HCT116 (cell line): Measurements from ENCODE around the gene TMEM59L. TPM values are rescaled to one million over a fixed set of nuclear protein-coding genes. Genes with fewer than 3 reads are reported as not detected.

Experiments used
- ATAC-seq: fragments of 200-7000 bp; cut with Tn5 transposase; 2 replicates; pipeline ENCODE4 v1.9.1; 2020; ENCODE audit warnings: mild to moderate bottlenecking, moderate library complexity
- BruUV-seq: library from RNA; stranded (reverse); fragments of 400-500 nt; replicated peaks from 2 replicates; lab custom pipeline; 2021; lab: Mats Ljungman, UMichigan
- CTCF ChIA-PET: fragments of 300-600 bp; sonication (Branson Sonifier 250); formaldehyde crosslinking; loops from one replicate; lab custom pipeline; 2021; ENCODE audit warnings: antibody characterized with exemption; lab: Charles Lee
- POLR2A ChIA-PET: fragments of 300-600, 350-600 bp; sonication (Branson Sonifier 250); formaldehyde crosslinking; loops from one replicate; lab custom pipeline; 2021; ENCODE audit warnings: antibody characterized with exemption; lab: Charles Lee
- RAD21 ChIA-PET, 2 experiments: fragments of 300-600 bp; sonication (Branson Sonifier 250); formaldehyde crosslinking; loops; one replicate each; lab custom pipeline; 2023; ENCODE audit warnings: low total read pairs in 2 of 2; ENCODE audit not compliant: uncharacterized antibody in 2 of 2, unreplicated experiment in 2 of 2, low non-redundant PET in 1 of 2; lab: Charles Lee
- DNase-seq: peaks from one replicate; pipeline ENCODE4 v3.0.0-alpha.2; 2010; ENCODE audit warnings: low read depth, low spot score
- H2AFZ ChIP-seq: fragments of 200-600 bp; shearing (Covaris generic), sonication (generic); 2 replicates; pipeline ENCODE4 v1.6.1; 2017; ENCODE audit warnings: low read depth, mixed run types, mixed read lengths, antibody characterized with exemption, low read length; ENCODE audit not compliant: poor library complexity, severe bottlenecking
- H3K27ac ChIP-seq: 2 replicates; pipeline ENCODE4 v1.5.1; 2012; ENCODE audit warnings: low read depth, low read length
- H3K27me3 ChIP-seq: fragments of 200-600 bp; sonication (generic); 2 replicates; pipeline ENCODE4 v1.6.1; 2016; ENCODE audit warnings: mixed run types, low read length, mixed read lengths; ENCODE audit not compliant: insufficient read depth
- H3K36me3 ChIP-seq, 2 experiments: fragments of 200-500 bp in 1 of 2; fragments of 200-600 bp in 1 of 2; sonication (Bioruptor generic) in 1 of 2; sonication (generic) in 1 of 2; 2 replicates each; pipeline versions ENCODE4 v1.5.1 to v1.6.1; 2014 to 2016; ENCODE audit warnings: low read length in 2 of 2, inconsistent platforms in 1 of 2, mixed read lengths in 1 of 2, mixed run types in 1 of 2; ENCODE audit not compliant: insufficient read depth in 2 of 2, control insufficient read depth in 1 of 2
- H3K4me1 ChIP-seq, 2 experiments: fragments of 200-600 bp in 1 of 2; sonication (generic) in 1 of 2; 2 replicates each; pipeline versions ENCODE4 v1.5.1 to v1.6.1; 2012 to 2017; ENCODE audit warnings: low read length in 2 of 2, inconsistent platforms in 1 of 2, mild to moderate bottlenecking in 1 of 2, mixed read lengths in 1 of 2, mixed run types in 1 of 2, moderate library complexity in 1 of 2; ENCODE audit not compliant: insufficient read depth in 2 of 2, control insufficient read depth in 1 of 2
- H3K4me2 ChIP-seq: fragments of 200-600 bp; sonication (generic); 2 replicates; pipeline ENCODE4 v1.6.1; 2017; ENCODE audit warnings: mixed run types, low read length, mixed read lengths
- H3K4me3 ChIP-seq, 2 experiments: fragments of 200-600 bp in 1 of 2; sonication (generic) in 1 of 2; replicated peaks in 1 of 2; 2 replicates each; pipeline ENCODE4 v1.5.1; 2011 to 2016; ENCODE audit warnings: low read length in 2 of 2, control low read depth in 1 of 2, low read depth in 1 of 2, mild to moderate bottlenecking in 1 of 2, mixed read lengths in 1 of 2, mixed run types in 1 of 2
- H3K79me2 ChIP-seq: fragments of 200-600 bp; sonication (generic); 2 replicates; pipeline ENCODE4 v1.6.1; 2017; ENCODE audit warnings: mild to moderate bottlenecking, mixed run types, low read length, moderate library complexity, mixed read lengths; ENCODE audit not compliant: insufficient read depth
- H3K9ac ChIP-seq: fragments of 200-600 bp; sonication (generic); 2 replicates; pipeline ENCODE4 v1.6.1; 2016; ENCODE audit warnings: low read length, mixed read lengths
- H3K9me2 ChIP-seq: fragments of 200-600 bp; sonication (generic), shearing (Covaris generic); 2 replicates; pipeline ENCODE4 v1.6.1; 2017; ENCODE audit warnings: mixed run types, mild to moderate bottlenecking, moderate library complexity; ENCODE audit not compliant: insufficient read depth
- H3K9me3 ChIP-seq, 2 experiments: fragments of 200-500 bp in 1 of 2; fragments of 200-600 bp in 1 of 2; sonication (Bioruptor generic) in 1 of 2; sonication (generic) in 1 of 2; 2 replicates each; pipeline ENCODE4 v1.6.1; 2014 to 2017; ENCODE audit warnings: low read length in 2 of 2, mixed read lengths in 2 of 2, inconsistent platforms in 1 of 2, low read depth in 1 of 2, mild to moderate bottlenecking in 1 of 2, mixed run types in 1 of 2, moderate library complexity in 1 of 2; ENCODE audit not compliant: control insufficient read depth in 1 of 2, insufficient read depth in 1 of 2
- H4K20me1 ChIP-seq: fragments of 200-600 bp; sonication (generic), shearing (Covaris generic); 2 replicates; pipeline ENCODE4 v1.6.1; 2017; ENCODE audit warnings: mixed run types, mild to moderate bottlenecking, moderate library complexity; ENCODE audit not compliant: insufficient read depth
- CBX3 ChIP-seq: IDR thresholded peaks from 2 replicates; pipeline ENCODE4 v1.6.1; 2012; ENCODE audit warnings: low read depth
- EGR1 ChIP-seq: IDR thresholded peaks from 2 replicates; pipeline ENCODE4 v1.6.1; 2012; ENCODE audit warnings: low read depth
- FOSL1 ChIP-seq: IDR thresholded peaks from 2 replicates; pipeline ENCODE4 v1.6.1; 2012; ENCODE audit warnings: low read depth
- JUND ChIP-seq: IDR thresholded peaks from 2 replicates; pipeline ENCODE4 v1.6.1; 2012
- MAX ChIP-seq: IDR thresholded peaks from 2 replicates; pipeline ENCODE4 v1.6.1; 2012
- POLR2A ChIP-seq: IDR thresholded peaks from 2 replicates; pipeline ENCODE4 v1.7.0; 2011; ENCODE audit warnings: borderline replicate concordance; ENCODE audit not compliant: insufficient read depth, insufficient read length; ENCODE audit errors: extremely low read depth
- SP1 ChIP-seq: IDR thresholded peaks from 2 replicates; pipeline ENCODE4 v1.6.1; 2012; ENCODE audit warnings: low read depth
- SRF ChIP-seq: IDR thresholded peaks from 2 replicates; pipeline ENCODE4 v1.6.1; 2012; ENCODE audit warnings: low read depth
- TCF7L2 ChIP-seq: IDR thresholded peaks from 2 replicates; pipeline ENCODE4 v1.7.0; 2011; ENCODE audit warnings: borderline replicate concordance, inconsistent platforms; ENCODE audit not compliant: insufficient read depth, insufficient read length; ENCODE audit errors: extremely low read depth
- YY1 ChIP-seq: IDR thresholded peaks from 2 replicates; pipeline ENCODE4 v1.6.1; 2011; ENCODE audit warnings: low read length, low read depth, moderate library complexity, mild to moderate bottlenecking; ENCODE audit not compliant: insufficient replicate concordance; ENCODE audit errors: extremely low read depth
- intact Hi-C: fragments of 100-400 bp; cut with micrococcal nuclease; formaldehyde crosslinking; loops from 2 replicates; pipeline ENCODE4 v1.10.0; 2022
- total RNA-seq: library from RNA; stranded (reverse); gene quantifications from one replicate; pipeline ENCODE4 v1.2.1, GENCODE V29; 2021; ENCODE audit not compliant: unreplicated experiment
- TF ChIP-seq, protein P1 (sequence below), 3 experiments: fragments of 200-600 bp in 1 of 3; sonication (generic) in 1 of 3; IDR thresholded peaks in 2 of 3; conservative IDR thresholded peaks in 1 of 3; 2 replicates each; pipeline ENCODE4 v1.5.1; 2012 to 2017; ENCODE audit warnings: low read depth in 2 of 3, low read length in 2 of 3, antibody characterized with exemption in 1 of 3, borderline replicate concordance in 1 of 3, control low read depth in 1 of 3, mild to moderate bottlenecking in 1 of 3, mixed read lengths in 1 of 3, mixed run types in 1 of 3, moderate library complexity in 1 of 3; ENCODE audit not compliant: insufficient read depth in 1 of 3

TMEM59L gene
- total RNA-seq, 1 experiment from 2014 or later: 14.3 TPM

DNA sequence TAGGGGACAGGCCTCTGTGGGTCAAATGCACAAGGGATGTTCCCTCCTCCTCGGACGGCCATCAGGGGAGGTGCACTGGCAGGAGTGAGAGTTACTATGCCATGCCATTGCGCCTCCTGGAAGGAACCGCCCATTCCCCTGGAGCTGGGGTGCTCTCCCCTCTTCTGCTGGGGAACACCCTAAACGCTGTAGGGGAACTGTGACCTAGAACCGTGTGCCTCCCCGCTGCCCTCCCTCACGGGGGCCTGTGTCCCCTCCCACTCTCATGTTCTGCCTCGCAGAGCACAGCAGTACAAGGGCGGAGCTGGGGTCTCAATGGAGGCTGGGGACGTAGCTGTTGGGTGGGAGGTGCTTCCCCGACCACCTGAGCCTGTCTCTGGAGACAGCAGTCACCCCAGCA, 53.6 kb downstream of the TMEM59L start:
- no peak overlapping the region for H3K9ac ChIP-seq
- no peak overlapping the region for H3K27ac ChIP-seq
- H2AFZ ChIP-seq: no peak overlapping the region
- no peak for TF ChIP-seq SP1
- TF ChIP-seq SRF: no peak
- no peak for TF ChIP-seq EGR1
- no peak for TF ChIP-seq YY1
- no peak for TF ChIP-seq POLR2A
- TF ChIP-seq TCF7L2: no peak
- no peak for TF ChIP-seq CBX3
- no peak for TF ChIP-seq JUND
- no peak for TF ChIP-seq FOSL1
- TF ChIP-seq MAX: no peak
- TF ChIP-seq, protein P1, sequence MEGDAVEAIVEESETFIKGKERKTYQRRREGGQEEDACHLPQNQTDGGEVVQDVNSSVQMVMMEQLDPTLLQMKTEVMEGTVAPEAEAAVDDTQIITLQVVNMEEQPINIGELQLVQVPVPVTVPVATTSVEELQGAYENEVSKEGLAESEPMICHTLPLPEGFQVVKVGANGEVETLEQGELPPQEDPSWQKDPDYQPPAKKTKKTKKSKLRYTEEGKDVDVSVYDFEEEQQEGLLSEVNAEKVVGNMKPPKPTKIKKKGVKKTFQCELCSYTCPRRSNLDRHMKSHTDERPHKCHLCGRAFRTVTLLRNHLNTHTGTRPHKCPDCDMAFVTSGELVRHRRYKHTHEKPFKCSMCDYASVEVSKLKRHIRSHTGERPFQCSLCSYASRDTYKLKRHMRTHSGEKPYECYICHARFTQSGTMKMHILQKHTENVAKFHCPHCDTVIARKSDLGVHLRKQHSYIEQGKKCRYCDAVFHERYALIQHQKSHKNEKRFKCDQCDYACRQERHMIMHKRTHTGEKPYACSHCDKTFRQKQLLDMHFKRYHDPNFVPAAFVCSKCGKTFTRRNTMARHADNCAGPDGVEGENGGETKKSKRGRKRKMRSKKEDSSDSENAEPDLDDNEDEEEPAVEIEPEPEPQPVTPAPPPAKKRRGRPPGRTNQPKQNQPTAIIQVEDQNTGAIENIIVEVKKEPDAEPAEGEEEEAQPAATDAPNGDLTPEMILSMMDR (IDR thresholded peaks at IDR 0.05 in 2 of 3, conservative IDR thresholded peaks at IDR 0.05 in 1 of 3; ENCODE audit: borderline replicate concordance in 1 of 3, insufficient read depth in 1 of 3, low read depth in 2 of 3, low read length in 2 of 3): no peak
- POLR2A ChIA-PET: no interaction called here
- CTCF ChIA-PET: no interaction called here
- H3K79me2 ChIP-seq: peaks cover 2% of the 10 kb centered on the region; the same call in 1 of the 2 replicates
- no TSS peak for BruUV-seq
- no peaks in the 10 kb centered on the region for H4K20me1 ChIP-seq
- no peak for DNase-seq
- H3K9me2 ChIP-seq: no peaks in the 10 kb centered on the region
- ATAC-seq: no peak
- H3K4me2 ChIP-seq: no peak overlapping the region
- H3K4me3 ChIP-seq: no peak overlapping the region
- H3K9me3 ChIP-seq: no peaks in the 10 kb centered on the region
- RAD21 ChIA-PET: no interaction called here
- no peaks in the 10 kb centered on the region for H3K27me3 ChIP-seq
- intact Hi-C loops: no loop called here
- no peaks in the 10 kb centered on the region for H3K36me3 ChIP-seq
- H3K4me1 ChIP-seq: peaks cover 4 to 7% of the 10 kb centered on the region in 2 experiments; a peak in 3 of 4 replicates
